Retina (tissue), 1 donor: Measurements from ENCODE around the gene BTBD1.
"Not testable (repeated sequence)": the region's sequence is repeated elsewhere in the genome, so short reads cannot be mapped to it uniquely, and the experiment has no call there.

Experiments used
- DNase-seq: peaks from one replicate; pipeline ENCODE4 v3.0.0-alpha.2; 2016

BTBD1 gene

DNA sequence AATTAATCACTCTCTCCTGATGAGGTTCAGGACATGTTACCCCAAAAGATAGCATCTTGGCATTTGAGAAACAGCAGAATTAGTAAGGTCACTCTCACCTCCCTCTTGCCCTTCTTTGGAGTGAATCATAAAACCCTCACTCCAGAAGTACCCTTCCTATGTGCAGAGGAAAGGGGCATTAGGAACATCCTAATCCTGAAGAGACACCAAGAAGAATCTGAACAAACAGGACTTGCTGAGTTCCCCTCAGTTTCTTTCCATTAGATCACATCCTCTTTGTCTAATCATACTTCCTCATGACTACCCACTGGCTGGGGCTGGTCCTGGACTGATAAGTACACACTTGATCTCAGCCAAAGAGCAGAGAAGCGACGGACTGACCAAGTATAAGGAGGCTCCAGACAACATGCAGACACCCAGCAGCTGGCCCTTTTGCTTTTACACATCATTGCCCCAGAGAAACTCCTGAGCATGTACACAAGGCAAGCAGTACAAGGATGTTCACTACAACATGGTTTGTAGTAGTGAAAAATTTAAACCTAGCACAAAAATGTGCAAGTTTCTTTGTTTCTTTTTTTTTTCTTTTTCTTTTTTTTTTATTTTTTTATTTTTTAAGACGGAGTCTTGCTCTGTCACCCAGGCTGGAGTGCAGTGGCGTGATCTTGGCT lies 25.4 kb upstream of the BTBD1 start:
- no peak for DNase-seq

DNA sequence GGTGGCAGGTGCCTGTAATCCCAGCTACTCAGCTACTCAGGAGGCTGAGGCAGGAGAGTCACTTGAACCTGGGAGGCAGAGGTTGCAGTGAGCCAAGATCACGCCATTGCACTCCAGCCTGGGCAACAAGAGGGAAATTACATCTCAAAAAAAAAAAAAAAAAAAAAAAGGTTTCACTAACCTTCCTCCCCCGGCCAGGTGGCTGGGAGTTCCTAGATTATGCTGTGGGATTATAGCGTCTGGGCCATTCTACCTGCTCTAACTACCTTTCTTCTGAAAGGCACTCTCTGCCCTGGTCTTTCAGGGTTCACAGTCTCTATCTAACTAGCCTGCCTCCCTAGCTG lies 24.9 kb upstream of the BTBD1 start:
- not testable (repeated sequence) for DNase-seq

GRCh38 chr15:83090465-83090864 lies 23.4 kb upstream of the BTBD1 start:
- no peak for DNase-seq

GRCh38 chr15:83088876-83089275 lies 21.8 kb upstream of the BTBD1 start:
- DNase-seq, result no peak

DNA sequence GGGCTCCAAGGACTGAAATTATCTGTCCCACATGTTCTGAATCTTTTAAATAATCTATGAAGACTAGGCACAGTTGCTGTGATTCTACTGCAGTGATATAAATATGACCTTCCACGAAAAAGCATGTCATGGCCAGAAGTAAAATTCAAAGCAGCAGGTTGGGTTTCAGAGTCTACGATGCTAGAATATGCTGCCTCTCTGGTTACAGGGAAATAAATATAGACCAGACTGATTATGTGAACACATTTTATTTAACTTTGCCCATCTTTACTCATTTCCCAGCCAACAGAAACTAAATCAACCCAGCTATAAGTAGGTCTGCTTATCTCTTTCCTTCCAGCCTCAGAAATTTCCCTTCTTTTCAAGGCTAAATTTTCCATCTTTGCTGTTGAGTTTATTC lies 20.5 kb upstream of the BTBD1 start:
- DNase-seq, result no peak

DNA sequence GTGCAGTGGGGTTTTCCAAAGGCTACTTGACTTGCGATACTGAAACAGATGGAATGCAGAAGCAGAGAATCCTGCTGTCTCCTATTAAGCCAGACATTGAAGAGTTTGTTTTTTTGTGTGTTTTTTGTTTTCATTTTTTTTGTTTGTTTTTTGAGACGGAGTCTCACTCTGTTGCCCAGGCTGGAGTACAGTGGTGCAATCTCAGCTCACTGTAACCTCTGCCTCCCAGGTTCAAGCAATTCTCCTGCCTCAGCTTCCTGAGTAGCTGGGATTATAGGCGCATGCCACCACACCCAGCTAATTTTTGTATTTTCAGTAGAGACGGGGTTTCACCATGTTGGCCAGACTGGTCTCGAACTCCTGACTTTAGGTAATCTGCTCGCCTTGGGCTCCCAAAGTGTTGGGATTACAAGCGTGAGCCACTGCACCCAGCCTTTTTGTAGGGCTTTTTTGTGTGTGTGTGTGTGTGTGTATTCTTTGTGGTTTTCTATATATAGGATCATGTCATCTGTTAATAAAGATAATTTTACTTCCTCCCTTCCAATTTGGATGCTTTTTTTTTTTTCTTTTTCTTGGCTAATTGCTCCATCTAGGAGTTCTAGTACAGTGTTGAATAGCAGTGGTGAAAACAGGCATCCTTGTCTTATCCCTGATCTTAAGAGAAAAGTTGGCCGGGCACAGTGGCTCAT lies 19.0 kb upstream of the BTBD1 start:
- DNase-seq, result not testable (repeated sequence)

DNA sequence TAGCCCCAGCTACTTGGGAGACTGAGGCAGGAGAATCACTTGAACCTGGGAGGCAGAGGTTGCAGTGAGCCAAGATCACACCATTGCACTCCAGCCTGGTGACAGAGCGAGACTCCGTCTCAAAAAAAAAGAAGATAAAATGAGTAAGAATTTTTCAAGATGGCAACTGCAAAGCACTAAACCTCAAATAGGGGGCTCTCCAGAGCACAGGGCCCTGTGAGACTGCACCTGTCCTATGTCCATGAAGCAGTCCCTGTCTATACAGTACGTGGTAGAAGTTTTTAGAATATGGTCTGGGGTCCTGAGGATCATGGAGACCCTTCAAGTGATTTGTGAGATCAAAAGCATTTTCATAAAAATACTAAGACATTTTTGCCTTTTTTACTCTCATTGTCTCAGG lies 18.4 kb upstream of the BTBD1 start:
- DNase-seq, result not testable (repeated sequence)

DNA sequence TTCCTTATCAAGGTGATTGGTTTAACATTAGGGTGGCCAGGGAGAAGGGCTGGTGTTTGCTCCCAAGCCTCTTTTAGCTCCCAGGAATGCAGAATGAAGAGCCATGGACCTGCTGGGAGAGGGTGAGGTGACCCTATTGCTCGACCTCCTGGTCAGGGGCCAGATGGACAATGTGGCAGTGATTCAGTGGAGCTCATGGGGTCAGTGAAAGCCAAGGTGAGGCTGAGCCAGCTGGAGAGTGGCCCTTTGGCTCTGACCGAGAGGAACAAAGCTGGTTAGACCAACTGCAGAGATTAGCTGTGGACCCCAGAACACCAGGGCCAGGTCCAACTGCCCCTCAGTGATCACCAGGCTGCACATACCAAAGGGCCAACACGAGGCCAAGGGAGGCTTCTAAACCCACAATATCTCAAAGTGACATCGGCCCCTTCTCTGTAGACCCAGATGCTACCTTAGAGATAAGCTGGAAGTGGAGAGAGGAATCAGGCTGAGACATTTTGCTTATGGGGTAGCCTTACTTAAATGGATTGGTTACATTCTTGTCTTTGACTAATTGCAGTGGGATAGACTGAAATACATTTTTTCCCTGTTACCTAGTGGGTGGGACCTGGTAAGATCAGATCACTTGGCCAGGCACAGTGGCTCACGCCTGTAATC lies 15.8 kb upstream of the BTBD1 start:
- no peak for DNase-seq

- DNase-seq, result no peak
These were observed 14.4 kb upstream of the BTBD1 start for GRCh38 chr15:83081256-83082014.

GRCh38 chr15:83078712-83079111 lies 11.7 kb upstream of the BTBD1 start:
- DNase-seq, result no peak

GRCh38 chr15:83077491-83078230 lies 10.6 kb upstream of the BTBD1 start:
- no peak for DNase-seq

DNA sequence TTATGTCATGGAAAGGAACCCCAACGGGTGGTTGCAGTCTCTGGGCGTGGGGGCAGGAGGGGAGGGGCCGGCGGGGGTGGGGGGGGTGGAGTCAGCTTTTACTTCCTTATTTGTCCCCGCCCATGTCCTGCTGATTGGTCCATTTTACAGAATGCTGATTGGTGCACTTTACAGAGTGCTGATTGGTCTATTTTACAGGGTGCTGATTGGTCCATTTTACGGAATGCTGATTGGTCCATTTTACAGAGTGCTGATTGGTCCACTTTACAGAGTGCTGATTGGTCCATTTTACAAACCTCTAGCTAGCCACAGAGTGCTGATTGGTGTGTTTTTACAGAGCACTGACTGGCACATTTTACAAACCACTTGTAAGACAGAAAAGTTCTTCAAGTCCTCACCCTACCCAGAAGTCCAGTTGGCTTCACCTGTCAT lies 2.2 kb upstream of the BTBD1 start:
- not testable (repeated sequence) for DNase-seq

- no peak for DNase-seq
These were observed 1.0 kb upstream of the BTBD1 start for GRCh38 chr15:83068054-83068453.

GRCh38 chr15:83067638-83067962 lies 548 bp upstream of the BTBD1 start:
- DNase-seq, result no peak

- DNase-seq, result no peak
These were observed 868 bp downstream of the BTBD1 start for GRCh38 chr15:83066034-83066733.

GRCh38 chr15:83065431-83065830 lies 1.6 kb downstream of the BTBD1 start:
- no peak for DNase-seq

- DNase-seq, result no peak
These were observed 2.2 kb downstream of the BTBD1 start for GRCh38 chr15:83064859-83065258.

- no peak for DNase-seq
These were observed 3.5 kb downstream of the BTBD1 start for GRCh38 chr15:83063551-83063950.

DNA sequence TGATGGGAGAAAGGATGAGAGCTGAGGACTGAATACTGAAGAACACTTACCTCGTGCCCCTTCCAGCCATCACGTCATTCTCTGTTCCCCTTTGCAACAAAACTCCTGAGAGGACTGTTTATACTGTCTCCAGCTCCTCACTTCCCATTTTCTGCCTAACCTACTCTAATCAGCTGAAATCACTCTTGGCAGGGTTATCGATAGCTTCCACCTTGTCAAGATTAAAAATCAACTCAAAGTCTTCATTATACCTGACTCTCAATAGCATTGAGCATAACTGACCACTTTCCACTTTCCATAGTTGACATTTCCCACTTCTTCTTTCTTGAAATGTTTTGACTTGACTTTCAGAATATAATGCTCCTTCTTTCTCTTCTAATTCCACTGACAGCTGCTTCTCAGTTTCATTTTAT lies 4.3 kb downstream of the BTBD1 start:
- no peak for DNase-seq

DNA sequence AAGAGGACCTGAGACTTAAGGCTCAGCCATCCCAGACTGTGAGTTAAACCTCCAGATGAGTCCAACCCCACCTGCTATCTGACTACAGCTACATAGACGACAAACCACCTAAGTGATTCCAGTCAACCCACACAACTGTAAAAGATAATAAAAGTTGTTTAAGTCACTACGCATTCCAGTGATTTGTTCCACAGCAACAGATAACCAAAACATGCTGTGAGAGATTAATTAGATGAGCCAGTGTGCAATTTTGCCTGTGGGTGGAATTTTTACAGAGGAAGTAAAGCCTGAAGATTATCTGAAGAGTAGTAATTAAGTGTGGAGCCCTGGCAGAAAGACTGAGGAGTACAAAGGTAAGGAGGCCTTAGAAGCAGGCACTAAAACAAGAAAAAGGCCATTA lies 5.4 kb downstream of the BTBD1 start:
- DNase-seq, result no peak

DNA sequence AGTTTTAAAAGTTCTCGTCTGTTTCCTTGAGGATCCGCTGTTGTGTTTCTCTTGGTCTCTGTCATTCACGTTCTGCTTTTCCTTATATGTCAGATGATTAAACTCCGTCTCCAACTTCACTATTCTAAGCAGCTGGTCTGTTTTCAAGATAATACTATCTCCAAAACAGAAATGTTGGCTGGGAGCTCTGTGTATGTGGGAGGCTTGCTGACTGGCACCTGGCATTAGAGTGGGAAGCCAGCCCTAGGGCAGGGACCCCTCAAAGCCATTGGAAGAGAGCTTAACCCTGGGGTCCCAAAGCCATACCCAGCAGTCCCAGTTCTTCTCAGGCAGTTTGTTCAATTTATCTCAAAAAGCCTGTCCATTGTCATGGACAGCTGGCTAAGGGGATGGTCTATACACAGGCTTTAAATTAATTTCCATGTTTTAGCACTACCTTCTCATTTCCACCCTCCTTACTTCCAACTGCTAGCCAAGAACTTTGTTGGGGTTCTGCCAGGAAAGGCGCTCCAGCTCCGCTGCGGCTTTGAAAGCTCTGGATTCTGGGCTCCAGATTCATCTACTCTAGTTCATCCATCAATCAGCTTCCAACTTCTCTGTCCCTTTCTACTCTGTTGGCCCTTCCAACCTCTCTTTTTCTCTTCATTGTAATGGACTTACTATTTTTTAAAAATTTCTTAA lies 9.2 kb downstream of the BTBD1 start:
- no peak for DNase-seq

- no peak for DNase-seq
These were observed 10.1 kb downstream of the BTBD1 start for GRCh38 chr15:83057002-83057401.
